Measurements from ENCODE around the gene VANGL1.
"Not testable (repeated sequence)": the region's sequence is repeated elsewhere in the genome, so short reads cannot be mapped to it uniquely, and the experiment has no call there.

The VANGL1 gene

DNA sequence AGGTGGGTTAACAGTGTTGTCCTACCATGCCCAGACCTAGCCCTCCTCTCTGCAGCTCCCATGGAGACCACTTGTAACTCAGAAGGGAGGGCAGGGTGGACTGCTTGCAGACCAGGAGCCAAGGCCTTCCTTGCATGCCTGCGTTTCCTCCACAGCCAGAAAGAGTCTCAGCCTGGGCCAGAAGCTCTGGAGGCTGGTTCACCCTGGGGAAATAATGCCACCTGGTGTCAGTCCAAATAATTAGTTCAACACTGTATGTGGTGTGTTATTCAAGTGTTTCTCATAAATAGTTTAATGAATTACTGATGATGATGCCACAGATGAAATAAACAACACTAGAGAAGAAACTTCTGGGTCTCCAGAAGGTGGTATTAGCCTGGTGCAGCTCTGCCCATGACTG lies 16.9 kb upstream of the VANGL1 start:
- Histone ChIP-seq H3K4me1 (ENCODE audit: low read depth, poor library complexity, severe bottlenecking) (no peaks in the 10 kb centered on the region), H3K9ac (no peak overlapping the region), H3K36me3 (ENCODE audit: insufficient read depth) (no peaks in the 10 kb centered on the region), H2AFZ (ENCODE audit: low read depth) (no peak overlapping the region), H3K4me3 (IDR thresholded peaks at IDR 0.05; ENCODE audit: insufficient read depth, low read depth, low read length) (no peak overlapping the region), H3K79me2 (ENCODE audit: insufficient read depth, low read depth) (no peaks in the 10 kb centered on the region), H3K4me2 (no peak overlapping the region), H4K20me1 (ENCODE audit: insufficient read depth) (no peaks in the 10 kb centered on the region), H3K27me3 (ENCODE audit: insufficient read depth, low read depth) (no peaks in the 10 kb centered on the region), H3K27ac (no peak overlapping the region)
- TF ChIP-seq, protein P1, sequence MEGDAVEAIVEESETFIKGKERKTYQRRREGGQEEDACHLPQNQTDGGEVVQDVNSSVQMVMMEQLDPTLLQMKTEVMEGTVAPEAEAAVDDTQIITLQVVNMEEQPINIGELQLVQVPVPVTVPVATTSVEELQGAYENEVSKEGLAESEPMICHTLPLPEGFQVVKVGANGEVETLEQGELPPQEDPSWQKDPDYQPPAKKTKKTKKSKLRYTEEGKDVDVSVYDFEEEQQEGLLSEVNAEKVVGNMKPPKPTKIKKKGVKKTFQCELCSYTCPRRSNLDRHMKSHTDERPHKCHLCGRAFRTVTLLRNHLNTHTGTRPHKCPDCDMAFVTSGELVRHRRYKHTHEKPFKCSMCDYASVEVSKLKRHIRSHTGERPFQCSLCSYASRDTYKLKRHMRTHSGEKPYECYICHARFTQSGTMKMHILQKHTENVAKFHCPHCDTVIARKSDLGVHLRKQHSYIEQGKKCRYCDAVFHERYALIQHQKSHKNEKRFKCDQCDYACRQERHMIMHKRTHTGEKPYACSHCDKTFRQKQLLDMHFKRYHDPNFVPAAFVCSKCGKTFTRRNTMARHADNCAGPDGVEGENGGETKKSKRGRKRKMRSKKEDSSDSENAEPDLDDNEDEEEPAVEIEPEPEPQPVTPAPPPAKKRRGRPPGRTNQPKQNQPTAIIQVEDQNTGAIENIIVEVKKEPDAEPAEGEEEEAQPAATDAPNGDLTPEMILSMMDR (conservative IDR thresholded peaks at IDR 0.05; ENCODE audit: low read depth, low read length) = no peak

DNA sequence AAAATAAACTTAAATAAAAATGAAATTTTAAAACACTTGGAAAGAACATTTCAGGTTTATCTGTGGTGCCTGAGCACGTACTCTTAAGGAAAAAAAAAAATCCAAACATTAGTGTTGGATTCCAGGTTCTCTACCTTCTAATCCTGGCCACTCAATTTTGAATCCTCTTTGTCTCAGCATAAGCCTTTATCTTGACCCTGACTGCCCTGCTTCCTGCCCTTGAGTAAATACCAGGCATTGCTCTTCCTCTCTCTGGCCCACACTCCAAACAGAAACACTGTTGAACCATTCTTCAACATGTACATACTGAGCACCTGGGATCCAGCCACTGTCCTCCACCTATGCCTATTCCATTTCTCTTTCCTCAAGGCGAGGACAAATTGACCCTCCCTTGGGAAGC lies 11.4 kb upstream of the VANGL1 start:
- Histone ChIP-seq H3K79me2 (ENCODE audit: insufficient read depth, low read depth) (no peaks in the 10 kb centered on the region), H3K4me2 (no peak overlapping the region), H2AFZ (ENCODE audit: low read depth) (no peak overlapping the region), H3K27me3 (ENCODE audit: insufficient read depth, low read depth) (no peaks in the 10 kb centered on the region), H3K4me1 (ENCODE audit: low read depth, poor library complexity, severe bottlenecking) (peaks cover 6% of the 10 kb centered on the region), H4K20me1 (ENCODE audit: insufficient read depth) (no peaks in the 10 kb centered on the region), H3K36me3 (ENCODE audit: insufficient read depth) (no peaks in the 10 kb centered on the region), H3K9ac (no peak overlapping the region), H3K27ac (no peak overlapping the region), H3K4me3 (IDR thresholded peaks at IDR 0.05; ENCODE audit: insufficient read depth, low read depth, low read length) (no peak overlapping the region)
- TF ChIP-seq, protein P1 (conservative IDR thresholded peaks at IDR 0.05; ENCODE audit: low read depth, low read length) = no peak

DNA sequence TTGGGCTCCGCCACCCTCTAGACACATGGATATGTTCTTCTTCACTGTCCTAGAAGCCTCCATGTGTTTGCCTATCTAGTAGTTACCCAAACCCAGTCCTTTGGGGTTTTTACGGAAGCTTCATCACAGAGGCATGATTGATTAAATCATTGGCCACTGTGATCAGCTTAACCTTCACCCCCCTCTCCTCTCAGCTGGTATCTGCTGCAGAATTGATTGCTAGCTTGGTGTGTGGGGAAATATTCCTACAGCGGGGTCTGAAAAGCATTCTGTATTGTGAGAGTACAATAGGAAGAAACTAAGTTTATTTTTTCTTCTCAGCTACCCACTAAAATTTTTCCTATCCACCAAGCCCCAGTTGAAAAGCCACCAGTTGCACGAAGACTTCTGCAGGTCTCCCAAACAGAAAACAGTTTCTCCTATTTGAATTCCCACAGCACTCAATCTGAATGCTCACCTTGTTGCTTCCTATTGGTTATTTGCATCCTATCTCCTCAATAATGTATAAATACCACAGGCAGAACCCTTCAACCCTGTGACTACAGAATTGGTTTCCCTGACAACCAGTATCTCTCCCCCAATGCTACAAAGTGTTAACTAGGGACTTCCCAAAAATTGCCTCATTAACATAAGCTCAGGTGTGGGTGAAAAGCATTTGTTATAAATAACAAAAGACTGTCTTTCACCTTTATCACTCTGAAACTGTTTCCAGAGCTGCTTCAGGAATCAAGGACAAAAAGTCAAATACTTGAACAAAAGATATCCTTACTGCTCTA lies 9.3 kb upstream of the VANGL1 start:
- Histone ChIP-seq H3K4me2 (no peak overlapping the region), H3K27ac (no peak overlapping the region), H3K4me1 (ENCODE audit: low read depth, poor library complexity, severe bottlenecking) (peaks cover 6% of the 10 kb centered on the region)

DNA sequence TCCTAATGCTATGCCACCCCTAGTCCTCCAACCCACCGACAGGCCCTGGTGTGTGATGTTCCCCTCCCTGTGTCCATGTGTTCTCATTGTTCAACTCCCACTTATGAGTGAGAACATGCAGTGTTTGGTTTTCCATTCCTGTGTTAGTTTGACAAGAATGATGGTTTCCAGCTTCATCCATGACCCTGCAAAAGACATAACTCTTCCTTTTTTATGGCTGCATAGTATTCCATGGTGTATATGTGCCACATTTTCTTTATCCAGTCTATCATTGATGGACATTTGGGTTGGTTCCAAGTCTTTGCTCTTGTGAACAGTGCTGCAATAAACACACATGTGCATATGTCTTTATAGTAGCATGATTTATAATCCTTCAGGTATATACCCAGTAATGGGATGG lies 8.2 kb upstream of the VANGL1 start:
- not testable (repeated sequence) for H3K79me2 ChIP-seq (ENCODE audit: insufficient read depth, low read depth); H2AFZ ChIP-seq (ENCODE audit: low read depth); H3K4me1 ChIP-seq (ENCODE audit: low read depth, poor library complexity, severe bottlenecking)

More for the DNA sequence above, 9.3 kb upstream of the VANGL1 start:
- H3K36me3 ChIP-seq (ENCODE audit: insufficient read depth) = no peaks in the 10 kb centered on the region
- H3K79me2 ChIP-seq (ENCODE audit: insufficient read depth, low read depth) = no peaks in the 10 kb centered on the region
- H2AFZ ChIP-seq (ENCODE audit: low read depth) = no peak overlapping the region
- H4K20me1 ChIP-seq (ENCODE audit: insufficient read depth) = no peaks in the 10 kb centered on the region
- H3K27me3 ChIP-seq (ENCODE audit: insufficient read depth, low read depth) = no peaks in the 10 kb centered on the region
- TF ChIP-seq, protein P1 (conservative IDR thresholded peaks at IDR 0.05; ENCODE audit: low read depth, low read length) = no peak
- no peak overlapping the region for H3K4me3 ChIP-seq (IDR thresholded peaks at IDR 0.05; ENCODE audit: insufficient read depth, low read depth, low read length)
- no peak overlapping the region for H3K9ac ChIP-seq

DNA sequence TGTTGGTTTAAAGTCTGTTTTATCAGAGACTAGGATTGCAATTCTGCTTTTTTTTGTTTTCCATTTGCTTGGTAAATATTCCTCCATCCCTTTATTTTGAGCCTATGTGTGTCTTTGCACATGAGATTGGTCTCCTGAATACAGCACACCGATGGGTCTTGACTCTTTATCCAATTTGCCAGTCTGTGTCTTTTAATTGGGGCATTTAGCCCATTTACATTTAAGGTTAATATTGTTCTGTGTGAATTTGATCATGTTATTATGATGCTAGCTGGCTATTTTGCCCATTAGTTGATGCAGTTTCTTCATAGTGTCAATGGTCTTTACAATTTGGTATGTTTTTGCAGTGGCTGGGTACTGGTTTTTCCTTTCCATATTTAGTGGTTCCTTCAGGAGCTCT lies 4.5 kb upstream of the VANGL1 start:
- not testable (repeated sequence) for H2AFZ ChIP-seq (ENCODE audit: low read depth); H3K4me1 ChIP-seq (ENCODE audit: low read depth, poor library complexity, severe bottlenecking); H4K20me1 ChIP-seq (ENCODE audit: insufficient read depth); H3K27me3 ChIP-seq (ENCODE audit: insufficient read depth, low read depth); H3K79me2 ChIP-seq (ENCODE audit: insufficient read depth, low read depth); H3K4me2 ChIP-seq; H3K36me3 ChIP-seq (ENCODE audit: insufficient read depth); H3K4me3 ChIP-seq (IDR thresholded peaks at IDR 0.05; ENCODE audit: insufficient read depth, low read depth, low read length); H3K9ac ChIP-seq; H3K27ac ChIP-seq

More for the DNA sequence above, 8.2 kb upstream of the VANGL1 start:
- H3K27me3 ChIP-seq (ENCODE audit: insufficient read depth, low read depth); H3K9ac ChIP-seq; H3K36me3 ChIP-seq (ENCODE audit: insufficient read depth); H4K20me1 ChIP-seq (ENCODE audit: insufficient read depth); H3K4me3 ChIP-seq (IDR thresholded peaks at IDR 0.05; ENCODE audit: insufficient read depth, low read depth, low read length); H3K27ac ChIP-seq; H3K4me2 ChIP-seq: not testable (repeated sequence)
